ENCODE data around the gene EXOSC10.
"Not testable (repeated sequence)": the region's sequence is repeated elsewhere in the genome, so short reads cannot be mapped to it uniquely, and the experiment has no call there.

Gene EXOSC10

DNA sequence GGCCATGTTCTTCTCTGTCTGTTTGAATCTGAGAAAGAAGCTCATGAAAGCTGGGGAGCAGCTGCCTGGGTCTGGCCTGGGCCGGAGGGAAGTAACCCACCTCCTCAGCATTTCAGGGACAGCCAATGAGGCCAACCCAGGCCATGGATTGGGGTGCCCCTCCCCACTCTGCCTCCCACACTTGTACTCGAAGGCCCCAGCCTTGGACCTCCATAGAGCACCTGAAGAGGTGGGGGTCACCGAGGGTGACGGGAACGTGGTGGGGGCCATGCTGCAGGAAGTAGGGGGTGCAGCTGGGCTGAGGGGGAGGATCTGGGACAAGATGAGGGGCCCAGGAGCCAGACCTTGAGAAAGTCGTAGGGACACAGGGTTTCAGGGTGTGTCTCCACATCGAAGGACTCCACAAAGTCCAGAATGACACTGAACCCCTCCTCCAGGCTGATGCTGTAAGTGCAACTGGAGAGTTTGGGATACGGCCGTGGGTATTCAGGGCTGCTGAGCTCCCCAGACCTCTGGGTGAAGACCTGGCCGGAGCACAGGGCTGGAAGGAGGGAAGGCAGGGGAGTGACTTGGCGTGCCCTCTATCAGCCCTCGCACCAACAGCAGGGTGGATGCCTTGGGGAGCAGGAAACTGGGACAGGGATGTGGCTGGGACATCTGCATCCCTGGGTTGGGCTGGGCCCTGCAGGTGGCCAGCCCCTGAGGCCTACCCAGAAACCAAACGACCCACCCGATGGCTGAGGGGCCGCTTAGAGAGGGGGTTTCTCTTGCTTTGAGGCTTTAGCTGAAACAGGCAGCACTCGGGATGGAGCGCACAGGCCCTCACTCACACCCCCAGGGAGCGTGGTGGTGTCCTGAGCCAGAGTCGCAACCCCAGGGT lies 56.4 kb downstream of the EXOSC10 start:
- no peak for DNase-seq

DNA sequence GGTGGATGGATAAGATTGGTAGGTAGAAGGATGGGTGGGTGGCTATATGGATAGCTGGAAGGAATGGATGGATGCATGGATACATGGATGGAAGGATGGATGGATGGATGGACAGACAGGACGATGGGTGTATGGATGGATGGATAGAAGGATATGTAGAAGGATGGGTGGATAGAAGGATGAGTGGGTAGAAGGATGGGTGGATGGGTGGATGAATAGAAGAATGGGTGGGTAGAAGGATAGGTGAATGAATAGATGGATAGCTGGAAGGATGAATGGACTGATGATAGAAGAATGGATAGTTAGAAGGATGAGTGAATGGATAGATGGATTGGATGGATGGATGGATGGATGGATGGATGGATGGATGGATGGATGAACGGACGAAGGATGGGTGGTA lies 57.6 kb downstream of the EXOSC10 start:
- DNase-seq, result no peak

DNA sequence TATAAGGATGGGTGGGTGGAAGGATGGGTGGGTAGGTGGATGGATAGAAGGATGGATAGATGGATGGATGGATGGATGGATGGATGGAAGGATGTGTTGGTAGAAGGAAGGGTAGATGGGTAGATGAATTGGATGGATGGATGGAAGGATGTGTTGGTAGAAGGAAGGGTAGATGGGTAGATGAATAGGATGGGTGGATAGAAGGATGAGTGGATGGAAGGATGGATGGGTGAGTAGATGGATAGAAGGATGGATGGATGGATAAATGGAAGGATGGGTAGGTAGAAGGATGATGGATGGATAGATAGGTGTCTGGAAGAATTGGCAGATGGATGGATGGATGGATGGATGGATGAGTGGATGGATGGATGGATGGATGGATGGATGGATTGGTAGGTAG lies 58.6 kb downstream of the EXOSC10 start:
- DNase-seq, result no peak

DNA sequence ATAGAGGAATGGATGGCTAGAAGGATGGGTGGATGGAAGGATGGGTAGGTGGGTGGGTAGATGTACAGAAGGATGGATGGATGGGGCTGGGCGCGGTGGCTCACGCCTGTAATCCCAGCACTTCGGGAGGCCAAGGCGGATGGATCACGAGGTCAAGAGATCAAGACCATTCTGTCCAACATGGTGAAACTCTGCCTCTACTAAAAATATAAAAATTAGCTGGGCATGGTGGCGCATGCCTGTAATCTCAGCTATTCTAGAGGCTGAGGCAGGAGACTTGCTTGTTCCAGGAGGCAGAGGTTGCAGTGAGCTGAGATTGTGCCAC lies 59.6 kb downstream of the EXOSC10 start:
- DNase-seq, result not testable (repeated sequence)

DNA sequence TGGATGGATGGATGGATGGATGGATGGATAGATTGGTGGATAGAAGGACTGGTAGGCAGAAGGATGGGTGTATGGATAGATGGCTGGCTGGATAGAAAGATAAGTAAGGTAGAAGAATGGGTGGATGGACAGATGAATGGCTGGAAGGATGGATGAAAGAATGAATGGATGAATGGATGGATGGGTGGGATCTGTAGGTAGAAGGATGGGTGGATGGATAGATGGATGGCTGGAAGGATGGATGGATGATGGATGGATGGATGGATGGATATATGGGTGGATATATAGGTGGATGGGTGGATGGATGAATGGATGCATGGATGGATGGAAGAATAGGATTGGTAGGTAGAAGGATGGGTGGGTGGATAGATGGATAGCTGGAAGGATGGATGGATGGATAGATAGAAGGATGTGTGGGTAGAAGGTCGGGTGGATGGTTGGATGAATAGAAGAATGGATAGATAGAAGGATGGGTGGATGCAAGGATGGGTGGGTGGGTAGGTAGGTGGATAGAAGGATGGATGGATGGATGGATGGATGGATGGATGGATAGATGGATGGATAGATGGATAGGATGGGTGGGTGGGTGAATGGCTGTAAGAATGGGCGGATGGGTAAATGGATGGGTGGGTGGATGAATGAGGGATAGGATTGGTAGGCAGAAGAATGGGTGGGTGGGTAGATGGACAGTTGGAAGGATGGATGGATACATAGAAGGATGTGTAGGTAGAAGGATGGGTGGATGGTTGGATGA lies 60.1 kb downstream of the EXOSC10 start:
- no peak for DNase-seq

DNA sequence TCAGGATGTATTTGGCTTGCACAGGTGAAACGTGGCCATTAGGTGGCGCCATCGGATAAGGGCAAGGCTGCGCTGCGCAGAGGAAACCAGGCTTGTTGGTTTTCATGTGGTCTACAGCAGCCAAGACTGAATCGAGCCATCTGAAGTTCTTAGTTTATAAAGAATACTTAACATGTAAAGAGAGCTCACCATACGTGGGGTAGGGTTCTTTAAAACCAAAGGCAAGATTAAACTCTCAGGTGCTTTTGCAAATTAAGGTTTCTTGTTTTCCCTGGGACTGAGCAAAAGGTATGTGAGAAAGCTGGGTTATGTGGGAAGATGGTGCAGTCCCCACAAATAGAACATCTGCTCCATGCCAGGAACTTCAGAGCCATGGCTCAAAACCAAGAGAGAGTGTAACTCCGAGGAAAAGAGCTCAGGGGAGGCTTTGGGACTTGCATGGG lies 61.9 kb downstream of the EXOSC10 start:
- DNase-seq, result peak; percentile 49

DNA sequence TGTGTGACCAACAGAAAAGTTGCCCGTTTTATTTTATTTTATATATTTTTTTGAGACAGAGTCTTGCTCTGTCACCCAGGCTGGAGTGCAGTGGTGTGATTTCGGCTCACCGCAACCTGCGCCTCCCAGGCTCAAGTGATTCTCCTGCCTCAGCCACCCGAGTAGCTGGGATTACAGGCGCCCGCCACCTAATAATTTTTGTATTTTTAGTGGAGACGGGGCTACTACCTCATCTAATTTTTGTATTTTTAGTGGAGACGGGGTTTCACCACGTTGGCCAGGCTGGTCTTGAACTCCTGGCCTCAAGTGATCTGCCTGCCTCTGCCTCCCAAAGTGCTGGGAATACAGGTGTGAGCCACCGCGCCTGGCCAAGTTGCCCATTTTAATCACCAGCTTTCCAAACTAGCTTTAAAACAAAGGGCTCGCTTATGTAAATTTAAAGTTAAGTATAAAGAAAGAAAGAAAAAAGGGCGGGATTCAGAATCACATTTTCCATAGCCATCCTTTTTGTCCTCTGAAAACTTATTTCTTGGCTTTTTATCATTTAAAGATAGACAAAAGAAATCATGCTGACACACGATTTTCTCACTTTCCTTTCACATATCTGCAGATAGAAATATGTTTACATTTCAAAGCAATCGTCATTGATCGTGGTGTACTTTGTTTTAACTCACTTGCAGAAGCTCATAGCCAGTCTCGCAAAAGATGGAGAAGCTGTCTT lies 62.5 kb downstream of the EXOSC10 start:
- DNase-seq, result not testable (repeated sequence)

DNA sequence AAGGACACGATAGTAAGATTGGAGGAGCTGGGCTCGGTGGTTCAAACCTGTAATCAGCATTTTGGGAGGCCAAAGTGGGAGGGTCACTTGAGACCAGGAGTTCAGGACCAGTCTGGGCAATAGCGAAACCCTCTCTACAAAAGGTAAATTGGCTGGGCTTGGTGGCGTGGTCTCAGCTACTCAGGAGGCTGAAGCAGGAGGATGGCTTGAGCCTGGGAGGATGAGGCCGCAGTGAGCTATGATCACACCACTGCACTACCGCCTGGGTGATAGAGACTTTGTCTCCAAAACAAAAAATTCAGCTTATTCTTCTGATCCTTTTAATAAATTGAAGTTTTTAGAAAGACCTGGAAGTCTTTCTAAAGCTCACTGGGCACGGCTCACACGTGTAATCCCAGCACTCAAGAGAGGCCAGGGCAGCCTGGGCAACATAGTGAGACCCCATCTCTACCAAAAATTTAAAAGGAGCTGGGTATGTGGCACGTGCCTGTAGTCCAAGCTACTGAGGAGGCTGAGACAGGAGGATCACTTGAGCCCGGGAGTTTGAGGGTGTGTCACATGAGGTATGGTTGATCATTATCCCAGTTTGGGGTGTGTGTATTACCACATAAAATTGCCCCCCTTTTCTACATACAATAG lies 67.9 kb downstream of the EXOSC10 start:
- DNase-seq, result no peak

DNA sequence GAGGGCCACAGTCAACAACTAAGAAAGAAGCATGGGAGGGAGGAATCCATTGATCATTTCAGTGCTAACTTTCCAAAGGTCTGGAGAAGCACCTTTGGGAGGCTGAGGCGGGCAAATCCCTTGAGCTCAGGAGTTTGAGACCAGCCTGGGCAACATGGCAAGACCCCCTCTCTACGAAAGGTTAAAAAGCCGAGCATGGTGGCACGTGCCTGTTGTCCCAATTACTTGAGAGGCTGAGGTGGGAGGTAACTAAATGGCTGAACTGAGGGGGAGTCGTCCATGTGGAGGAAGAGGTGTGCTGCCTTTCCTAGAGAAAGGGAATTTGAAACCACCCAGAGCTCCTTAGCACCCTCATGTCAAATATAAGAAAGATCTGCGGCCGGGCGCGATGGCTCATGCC lies 68.8 kb downstream of the EXOSC10 start:
- no peak for DNase-seq

DNA sequence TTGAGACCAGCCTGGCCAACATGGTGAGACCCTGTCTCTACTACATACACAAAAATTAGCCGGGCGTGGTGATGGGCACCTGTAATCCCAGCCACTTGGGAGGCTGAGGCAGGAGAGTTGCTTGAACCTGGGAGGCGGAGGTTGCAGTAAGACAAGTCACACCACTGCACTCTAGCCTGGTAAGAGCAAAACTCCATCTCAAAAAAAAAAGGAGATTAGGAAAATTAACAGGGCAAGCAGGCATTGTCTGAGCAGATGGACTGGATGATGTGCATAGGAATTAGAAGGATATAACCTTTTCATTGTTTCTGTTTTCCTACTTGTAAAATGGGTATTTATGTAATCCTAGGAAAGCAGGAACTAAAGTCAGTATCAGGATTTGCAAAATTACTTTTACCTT lies 71.7 kb downstream of the EXOSC10 start:
- DNase-seq, result no peak

DNA sequence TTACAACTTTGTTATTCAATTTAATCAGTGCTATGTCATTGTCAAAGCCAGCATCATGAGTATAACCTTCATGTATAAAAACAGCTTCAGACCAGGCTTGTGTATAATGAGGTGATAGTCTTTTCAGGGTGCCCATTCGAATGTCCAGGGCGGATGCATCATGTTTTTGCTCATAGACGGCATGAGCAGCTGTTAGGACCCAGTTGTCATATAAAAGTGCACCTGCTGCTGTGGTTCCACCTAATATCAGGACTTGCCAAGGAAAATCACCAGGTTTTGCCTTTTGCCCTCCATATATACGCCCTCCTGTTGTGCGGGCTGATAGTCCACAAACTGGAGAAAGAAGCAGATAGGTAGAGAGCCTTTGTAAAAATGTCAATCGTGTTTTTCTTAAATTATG lies 72.4 kb downstream of the EXOSC10 start:
- DNase-seq, result no peak

DNA sequence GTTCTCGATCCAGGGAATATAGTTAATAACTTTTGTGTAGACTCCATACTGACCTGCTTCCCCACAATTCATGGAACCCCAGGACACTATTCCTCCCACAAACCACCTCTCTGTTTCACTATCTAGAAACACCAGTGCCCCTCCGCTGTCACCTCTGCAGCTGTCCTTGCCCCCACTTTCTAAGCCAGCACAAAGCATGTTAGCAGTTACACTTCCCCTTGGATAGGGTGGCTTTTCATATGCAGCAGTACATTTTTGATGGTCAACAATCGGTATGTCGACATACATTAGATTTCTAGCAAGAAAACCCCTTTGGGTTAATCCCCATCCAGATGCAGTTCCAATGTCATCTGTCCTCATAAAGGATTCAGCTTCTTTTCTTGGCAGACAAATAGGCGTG lies 72.8 kb downstream of the EXOSC10 start:
- DNase-seq, result no peak

DNA sequence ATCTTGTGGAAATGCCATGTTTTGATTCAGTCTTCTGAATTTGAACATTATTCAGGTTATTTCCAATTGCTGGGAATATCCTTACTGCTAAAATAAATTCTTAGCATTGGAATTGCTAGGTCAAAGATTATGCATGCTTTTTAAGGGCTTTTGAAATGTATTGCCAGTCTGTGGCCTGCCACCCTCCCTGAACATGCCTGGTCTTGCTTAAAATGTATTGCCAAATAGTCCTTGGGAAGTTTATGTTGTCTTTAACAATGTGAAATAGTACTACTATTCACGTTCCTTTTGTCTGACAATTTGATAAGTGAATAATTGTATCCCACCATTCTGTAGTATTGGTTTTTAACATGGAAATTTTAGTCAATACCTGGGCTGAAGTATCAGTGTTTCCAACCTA lies 73.6 kb downstream of the EXOSC10 start:
- DNase-seq, result no peak

DNA sequence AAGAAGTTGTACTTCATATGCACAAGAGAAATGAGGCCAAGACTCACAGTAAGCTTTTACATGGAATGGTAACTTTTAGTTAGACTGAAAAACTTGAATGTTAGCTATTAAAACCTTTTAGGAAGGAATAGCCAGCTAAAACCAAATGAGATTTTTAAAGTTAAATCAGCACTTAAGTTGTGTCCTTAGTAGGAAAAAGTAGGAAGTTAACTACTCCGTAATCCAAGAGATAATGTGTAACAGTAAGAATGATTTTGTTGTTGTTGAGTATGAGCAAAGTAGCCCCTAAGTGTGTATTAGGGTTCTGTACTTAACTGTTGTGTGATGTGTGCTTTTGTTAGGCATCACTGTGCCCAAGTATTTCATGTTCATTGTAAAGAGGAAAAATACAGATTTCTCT lies 74.1 kb downstream of the EXOSC10 start:
- no peak for DNase-seq

DNA sequence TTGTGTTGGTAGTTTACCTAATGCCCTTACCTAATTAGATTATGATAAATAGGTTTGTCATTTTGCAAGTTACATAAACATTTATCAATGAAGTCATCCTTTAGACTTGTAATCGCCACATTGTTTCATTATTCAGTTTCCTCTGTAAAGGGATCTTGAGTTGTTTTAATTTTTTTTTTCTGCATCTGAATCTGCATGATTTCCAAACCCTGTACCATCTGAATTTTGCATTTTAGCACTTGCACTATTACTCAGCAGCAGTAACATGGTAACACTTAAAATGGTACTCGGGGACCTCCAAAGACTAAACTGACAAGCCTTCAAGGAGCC lies 74.8 kb downstream of the EXOSC10 start:
- no peak for DNase-seq

DNA sequence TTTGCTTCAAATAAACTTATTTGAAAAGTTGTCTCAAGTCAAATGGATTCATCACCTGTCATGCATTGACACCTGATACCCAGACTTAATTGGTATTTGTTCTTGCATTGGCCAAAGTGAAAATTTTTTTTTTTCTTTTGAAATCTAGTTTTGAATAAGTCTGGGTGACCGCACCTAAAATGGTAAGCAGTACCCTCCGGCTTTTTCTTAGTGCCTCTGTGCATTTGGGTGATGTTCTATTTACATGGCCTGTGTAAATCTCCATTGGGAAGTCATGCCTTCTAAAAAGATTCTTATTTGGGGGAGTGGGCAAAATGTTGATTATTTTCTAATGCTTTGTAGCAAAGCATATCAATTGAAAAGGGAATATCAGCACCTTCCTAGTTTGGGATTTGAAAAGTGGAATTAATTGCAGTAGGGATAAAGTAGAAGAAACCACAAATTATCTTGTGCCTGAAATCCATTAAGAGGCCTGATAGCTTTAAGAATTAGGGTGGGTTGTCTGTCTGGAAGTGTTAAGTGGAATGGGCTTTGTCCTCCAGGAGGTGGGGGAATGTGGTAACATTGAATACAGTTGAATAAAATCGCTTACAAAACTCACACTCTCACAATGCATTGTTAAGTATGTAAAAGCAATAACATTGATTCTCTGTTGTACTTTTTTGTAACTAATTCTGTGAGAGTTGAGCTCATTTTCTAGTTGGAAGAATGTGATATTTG lies 75.4 kb downstream of the EXOSC10 start:
- DNase-seq, result no peak

DNA sequence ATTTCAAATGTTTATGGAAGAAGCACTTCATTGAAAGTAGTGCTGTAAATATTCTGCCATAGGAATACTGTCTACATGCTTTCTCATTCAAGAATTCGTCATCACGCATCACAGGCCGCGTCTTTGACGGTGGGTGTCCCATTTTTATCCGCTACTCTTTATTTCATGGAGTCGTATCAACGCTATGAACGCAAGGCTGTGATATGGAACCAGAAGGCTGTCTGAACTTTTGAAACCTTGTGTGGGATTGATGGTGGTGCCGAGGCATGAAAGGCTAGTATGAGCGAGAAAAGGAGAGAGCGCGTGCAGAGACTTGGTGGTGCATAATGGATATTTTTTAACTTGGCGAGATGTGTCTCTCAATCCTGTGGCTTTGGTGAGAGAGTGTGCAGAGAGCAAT lies 76.5 kb downstream of the EXOSC10 start:
- DNase-seq, result no peak

DNA sequence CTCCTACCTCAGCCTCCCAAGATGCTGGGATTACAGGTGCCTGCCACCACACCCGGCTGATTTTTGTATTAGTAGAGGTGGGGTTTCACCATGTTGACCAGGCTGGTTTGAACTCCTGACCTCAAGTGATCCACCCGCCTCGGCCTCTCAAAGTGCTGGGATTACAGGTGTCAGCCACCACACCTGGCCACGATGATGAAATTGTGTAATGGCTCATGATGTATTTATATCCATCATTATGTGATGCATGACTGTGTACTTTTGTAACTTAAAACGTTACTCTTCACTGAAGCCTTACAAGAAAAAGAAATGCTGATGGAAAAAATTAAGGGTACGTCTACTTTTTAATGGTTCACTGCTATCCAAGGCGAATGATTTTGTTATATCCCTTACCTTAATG lies 79.7 kb downstream of the EXOSC10 start:
- DNase-seq, result no peak

DNA sequence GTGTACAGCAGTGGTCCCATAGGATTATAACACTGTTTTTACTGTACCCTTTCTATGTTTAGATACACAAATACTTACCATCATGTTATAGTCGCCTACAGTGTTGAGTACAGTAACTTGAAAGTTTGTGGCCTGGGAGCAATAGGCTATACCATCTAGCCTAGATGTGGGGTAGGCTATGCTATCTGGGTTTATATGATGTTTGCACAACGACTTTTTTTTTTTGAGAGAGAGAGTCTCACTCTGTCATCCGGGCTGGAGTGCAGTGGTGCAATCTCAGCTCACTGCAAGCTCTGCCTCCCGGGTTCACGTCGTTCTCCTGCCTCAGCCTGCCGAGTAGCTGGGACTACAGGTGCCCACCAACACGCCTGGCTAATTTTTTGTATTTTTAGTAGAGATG lies 80.3 kb downstream of the EXOSC10 start:
- DNase-seq, result not testable (repeated sequence)

Measured in GOT3 (cell line).